AG09309 (cell line): ENCODE data around the gene CYP27A1.

Experiments
- DNase-seq: peaks from one replicate; pipeline ENCODE4 v3.0.0-alpha.2; 2010; ENCODE audit warnings: low read depth
- H3K4me3 ChIP-seq: 2 replicates; pipeline ENCODE4 v1.5.1; 2011; ENCODE audit warnings: mild to moderate bottlenecking, low read depth, low read length, moderate library complexity; ENCODE audit not compliant: control insufficient read depth
- TF ChIP-seq, protein P1 (sequence below): IDR thresholded peaks from 2 replicates; pipeline ENCODE4 v1.5.1; 2011; ENCODE audit warnings: mild to moderate bottlenecking, low read depth, low read length, inconsistent platforms; ENCODE audit not compliant: insufficient read depth, control insufficient read depth; ENCODE audit errors: missing control alignments

CYP27A1 gene

GRCh38 chr2:218799990-218800389, 18.0 kb downstream of the CYP27A1 start:
- DNase-seq: no peak
- H3K4me3 ChIP-seq: no peak overlapping the region

GRCh38 chr2:218802386-218802994, 20.5 kb downstream of the CYP27A1 start:
- DNase-seq: no peak
- H3K4me3 ChIP-seq: no peak overlapping the region
- TF ChIP-seq, protein P1, sequence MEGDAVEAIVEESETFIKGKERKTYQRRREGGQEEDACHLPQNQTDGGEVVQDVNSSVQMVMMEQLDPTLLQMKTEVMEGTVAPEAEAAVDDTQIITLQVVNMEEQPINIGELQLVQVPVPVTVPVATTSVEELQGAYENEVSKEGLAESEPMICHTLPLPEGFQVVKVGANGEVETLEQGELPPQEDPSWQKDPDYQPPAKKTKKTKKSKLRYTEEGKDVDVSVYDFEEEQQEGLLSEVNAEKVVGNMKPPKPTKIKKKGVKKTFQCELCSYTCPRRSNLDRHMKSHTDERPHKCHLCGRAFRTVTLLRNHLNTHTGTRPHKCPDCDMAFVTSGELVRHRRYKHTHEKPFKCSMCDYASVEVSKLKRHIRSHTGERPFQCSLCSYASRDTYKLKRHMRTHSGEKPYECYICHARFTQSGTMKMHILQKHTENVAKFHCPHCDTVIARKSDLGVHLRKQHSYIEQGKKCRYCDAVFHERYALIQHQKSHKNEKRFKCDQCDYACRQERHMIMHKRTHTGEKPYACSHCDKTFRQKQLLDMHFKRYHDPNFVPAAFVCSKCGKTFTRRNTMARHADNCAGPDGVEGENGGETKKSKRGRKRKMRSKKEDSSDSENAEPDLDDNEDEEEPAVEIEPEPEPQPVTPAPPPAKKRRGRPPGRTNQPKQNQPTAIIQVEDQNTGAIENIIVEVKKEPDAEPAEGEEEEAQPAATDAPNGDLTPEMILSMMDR: no peak

More at GRCh38 chr2:218799990-218800389, 18.0 kb downstream of the CYP27A1 start:
- TF ChIP-seq, protein P1: no peak

DNA sequence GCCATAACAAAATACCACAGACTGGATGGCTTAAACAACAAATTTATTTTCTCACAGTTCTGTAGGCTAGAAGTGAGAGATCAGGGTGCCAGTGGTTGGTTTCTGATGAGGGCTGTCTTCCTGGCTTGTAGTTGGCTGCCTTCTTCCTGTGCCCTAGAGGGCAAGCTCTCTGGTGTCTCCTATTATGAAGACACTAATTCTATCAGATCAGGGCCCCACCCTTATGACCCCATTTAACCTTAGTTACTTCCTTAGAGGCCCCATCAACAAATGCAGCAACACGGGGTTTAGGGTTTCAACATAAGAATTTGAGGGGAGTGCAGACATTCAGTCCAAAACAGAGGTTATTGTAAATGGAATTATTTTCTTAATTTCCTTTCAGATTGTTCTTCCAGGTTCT, 22.9 kb downstream of the CYP27A1 start:
- TF ChIP-seq, protein P1: no peak
- no peak for DNase-seq
- no peak overlapping the region for H3K4me3 ChIP-seq

DNA sequence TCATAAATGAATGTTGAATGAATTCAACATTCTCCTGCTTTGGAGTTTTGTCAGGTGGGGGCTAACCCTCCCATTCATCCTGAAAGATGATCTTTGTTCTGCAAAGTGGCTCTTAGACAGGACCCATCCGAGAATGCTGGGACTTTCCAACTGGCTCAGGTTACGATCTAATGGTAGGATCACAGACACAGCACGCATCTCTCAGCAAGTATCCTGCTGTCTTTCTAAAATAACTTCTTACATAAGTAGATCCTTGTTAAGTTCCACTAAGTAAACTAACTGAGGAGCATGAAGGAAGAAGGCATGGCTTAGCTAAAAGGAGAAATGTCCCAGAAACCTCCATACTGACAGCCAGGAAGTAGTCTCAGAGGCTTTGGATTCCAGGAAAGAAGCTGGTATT, 23.7 kb downstream of the CYP27A1 start:
- peak; percentile 29 for DNase-seq
- H3K4me3 ChIP-seq: no peak overlapping the region
- TF ChIP-seq, protein P1: no peak

DNA sequence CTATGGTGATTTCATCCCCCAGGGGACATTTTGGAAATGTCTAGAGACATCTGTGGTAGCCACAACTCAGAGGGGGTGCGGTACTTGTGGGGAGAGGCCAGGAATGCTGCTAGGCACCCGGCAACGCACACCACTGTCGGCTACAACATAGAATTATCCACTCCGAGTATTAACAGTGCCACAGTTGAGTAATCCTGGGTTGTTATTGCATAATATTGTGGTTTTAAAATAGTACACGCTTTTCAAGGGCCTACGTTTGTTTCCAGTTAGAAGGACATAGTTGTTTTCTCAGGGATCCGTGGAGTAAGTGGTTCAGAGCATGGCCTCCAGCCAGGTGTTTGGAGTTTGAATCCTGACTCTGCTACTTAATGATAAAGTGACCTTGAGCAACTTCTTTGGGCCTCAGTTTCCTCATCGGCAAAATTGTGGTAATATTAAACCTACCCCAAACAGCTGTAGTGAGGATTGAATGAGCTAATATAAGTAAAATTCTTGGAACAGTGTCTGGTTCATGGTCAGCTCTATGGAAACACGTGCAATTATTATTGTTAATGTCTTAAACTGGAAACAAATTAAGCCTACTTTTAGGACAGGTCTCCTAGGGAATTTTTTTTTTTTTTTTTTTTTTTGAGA, 24.5 kb downstream of the CYP27A1 start:
- peak; percentile 99 for DNase-seq
- TF ChIP-seq, protein P1: no peak
- H3K4me3 ChIP-seq: no peak overlapping the region

- DNase-seq: no peak
- TF ChIP-seq, protein P1: no peak
- no peak overlapping the region for H3K4me3 ChIP-seq
These were observed 25.7 kb downstream of the CYP27A1 start for GRCh38 chr2:218807626-218808025.
